Erythroblast (primary cell): ENCODE data around the gene INPP4B.

Experiments
- GATA1 ChIP-seq: IDR thresholded peaks from 2 replicates; pipeline ENCODE4 v1.6.1; 2011; ENCODE audit warnings: low read depth, mild to moderate bottlenecking, control low read depth, low read length, moderate library complexity
- POLR2A ChIP-seq: IDR thresholded peaks from 2 replicates; pipeline ENCODE4 v1.6.1; 2011; ENCODE audit warnings: mild to moderate bottlenecking, low read length

DNA sequence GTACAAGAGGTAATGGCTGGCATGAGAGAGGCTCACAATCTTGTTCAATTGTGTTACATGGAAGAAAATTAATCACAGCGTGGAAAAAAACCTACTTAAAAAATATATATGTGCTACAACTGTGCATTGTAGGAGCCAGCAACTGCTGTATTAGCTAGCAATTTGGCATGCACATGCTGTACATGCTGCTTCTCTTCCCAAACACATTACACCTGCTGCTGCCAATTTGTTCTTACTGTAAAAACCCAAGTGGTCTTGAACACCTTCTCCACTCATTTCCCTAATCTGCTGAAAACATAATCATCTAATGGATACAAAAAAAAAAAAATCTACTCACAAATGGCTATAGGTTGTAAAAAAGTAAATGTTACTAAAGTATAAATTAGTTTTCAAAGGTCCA, 264.2 kb downstream of the INPP4B start:
- no peak for TF ChIP-seq POLR2A
- TF ChIP-seq GATA1 = no peak
